HG03442 (cell line): ENCODE measurements around the gene CLIP4.
"Not testable (repeated sequence)": the region's sequence is repeated elsewhere in the genome, so short reads cannot be mapped to it uniquely, and the experiment has no call there.

Experiments
- ATAC-seq: cut with Tn5 transposase; IDR thresholded peaks from one replicate; pipeline ENCODE4 v1.9.1; 2021; ENCODE audit warnings: mild to moderate bottlenecking, moderate library complexity; ENCODE audit not compliant: unreplicated experiment

Gene CLIP4

DNA sequence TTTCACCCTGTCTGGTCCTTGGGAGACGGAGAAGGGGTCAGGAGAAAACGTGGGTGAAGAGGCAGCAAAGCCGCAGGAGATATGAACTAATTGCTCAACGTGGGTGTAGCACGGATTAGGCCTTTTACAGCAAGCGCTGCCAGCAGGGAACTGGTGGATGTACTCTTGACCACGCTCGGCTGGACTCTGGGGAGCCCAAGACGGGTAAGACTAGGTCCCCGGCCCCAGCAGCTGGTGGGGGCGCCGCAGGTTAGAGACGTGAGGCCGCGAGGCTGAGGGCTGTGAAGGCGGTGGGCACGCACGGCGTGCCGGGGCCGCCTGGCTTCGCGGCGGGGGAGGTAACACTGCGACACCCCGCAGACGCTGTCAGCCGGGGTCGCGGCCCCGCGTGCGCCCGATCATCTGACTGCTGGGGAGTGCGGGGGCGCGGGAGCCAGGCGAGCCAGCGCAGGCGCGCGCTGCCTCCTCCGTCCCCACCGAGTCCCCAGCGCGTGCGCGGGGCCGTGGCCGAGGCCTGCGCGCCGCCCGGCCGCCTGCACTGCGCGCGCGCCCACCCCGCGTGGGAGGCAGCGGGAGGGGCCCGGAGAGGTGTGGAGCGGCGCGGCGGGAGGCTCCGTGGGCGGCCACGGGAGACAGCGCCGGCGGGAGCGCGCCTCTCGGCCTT is at the start of gene CLIP4:
CLIP4 (plus strand) TSS at position 470 of the 664 bp plus-strand sequence. CDS start 5,974 bp downstream, outside the sequence.
- ATAC-seq, result peak; percentile 48

DNA sequence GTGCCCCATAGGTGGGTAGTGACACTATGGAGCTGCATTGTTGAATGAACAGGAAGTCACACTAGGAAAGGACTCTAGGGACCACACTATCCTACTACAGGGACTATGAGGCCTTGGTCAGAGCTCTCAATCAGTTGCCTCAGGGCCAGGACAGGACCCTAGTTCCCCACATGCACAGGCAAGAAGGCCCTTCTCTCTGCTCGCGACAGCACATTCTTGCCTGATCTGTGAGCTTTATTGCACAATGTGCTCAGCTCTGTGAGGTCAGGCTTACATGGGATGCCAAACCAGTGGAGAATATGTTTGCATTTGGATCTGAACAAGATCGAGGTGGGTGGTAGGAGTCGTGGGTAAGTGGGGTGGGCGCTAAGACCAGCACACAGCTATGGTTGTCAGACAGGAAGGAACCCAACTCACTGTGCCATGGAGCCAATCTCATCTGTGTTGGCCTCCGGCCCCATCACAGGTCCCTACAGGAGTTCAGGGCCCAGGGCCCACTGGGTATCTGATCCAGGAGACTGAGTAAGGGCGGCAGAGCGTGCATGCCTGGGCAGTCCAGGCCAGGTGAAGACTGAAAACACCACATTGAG is 48.8 kb upstream of the CLIP4 start:
- no peak for ATAC-seq

- ATAC-seq, result no peak
These were observed 48.1 kb upstream of the CLIP4 start for GRCh38 chr2:29066997-29067605.

- no peak for ATAC-seq
These were observed 46.7 kb upstream of the CLIP4 start for GRCh38 chr2:29068513-29068912.

GRCh38 chr2:29070526-29070925 is 44.7 kb upstream of the CLIP4 start:
- no peak for ATAC-seq

- no peak for ATAC-seq
These were observed 43.9 kb upstream of the CLIP4 start for GRCh38 chr2:29071032-29071975.

- no peak for ATAC-seq
These were observed 43.0 kb upstream of the CLIP4 start for GRCh38 chr2:29072251-29072650.

GRCh38 chr2:29072971-29073725 is 42.1 kb upstream of the CLIP4 start:
- no peak for ATAC-seq

- no peak for ATAC-seq
These were observed 41.3 kb upstream of the CLIP4 start for GRCh38 chr2:29073933-29074332.

DNA sequence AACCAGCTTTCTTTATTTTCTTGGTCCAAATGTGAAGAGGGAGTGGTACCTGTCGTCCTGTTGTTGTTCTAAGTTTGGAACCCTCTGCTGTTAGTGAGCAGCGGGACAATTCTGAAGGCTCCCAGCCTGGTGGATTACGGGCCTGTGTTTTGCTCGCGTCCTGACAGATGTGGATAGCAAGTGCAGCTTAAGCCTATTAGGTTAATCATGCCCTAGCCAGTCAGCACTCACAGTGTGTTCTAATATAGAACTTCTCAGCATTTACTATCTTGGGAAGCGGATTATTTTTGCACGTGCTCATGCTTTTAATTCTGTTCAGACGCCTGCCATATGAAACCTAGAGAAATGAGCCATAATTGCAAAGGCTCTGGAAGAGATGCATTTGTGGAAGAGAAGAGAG is 40.8 kb upstream of the CLIP4 start, which contains the start of gene PCARE:
PCARE (minus strand) TSS at position 113 of the 400 bp plus-strand sequence. CDS start 262 bp downstream, outside the sequence.
- ATAC-seq, result no peak

- ATAC-seq, result no peak
These were observed 39.1 kb upstream of the CLIP4 start for GRCh38 chr2:29075894-29076705.

DNA sequence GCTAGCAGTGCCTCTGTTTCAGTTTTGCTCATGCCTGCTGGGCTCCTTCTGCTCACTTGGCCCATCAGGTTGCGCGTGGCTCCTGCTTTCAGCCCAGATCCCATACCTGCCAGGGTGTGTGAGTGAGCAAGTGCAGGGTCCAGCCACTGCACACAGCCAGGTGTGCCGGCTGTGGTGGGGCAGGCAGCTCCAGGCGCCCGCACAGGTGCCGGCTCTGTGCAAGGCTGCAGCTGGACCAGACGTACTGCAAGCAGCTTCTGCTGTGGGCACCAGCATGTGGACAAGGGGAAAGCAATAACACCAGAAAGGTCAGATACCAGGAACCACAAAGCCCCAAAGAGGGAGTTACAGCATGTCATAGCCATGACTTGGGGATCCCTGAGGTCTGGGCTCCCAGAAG is 35.3 kb upstream of the CLIP4 start:
- no peak for ATAC-seq

GRCh38 chr2:29080886-29081743 is 34.1 kb upstream of the CLIP4 start:
- no peak for ATAC-seq

GRCh38 chr2:29082804-29083495 is 32.3 kb upstream of the CLIP4 start:
- no peak for ATAC-seq

GRCh38 chr2:29084554-29084953 is 30.7 kb upstream of the CLIP4 start:
- no peak for ATAC-seq

GRCh38 chr2:29090311-29090710 is 24.9 kb upstream of the CLIP4 start:
- not testable (repeated sequence) for ATAC-seq

DNA sequence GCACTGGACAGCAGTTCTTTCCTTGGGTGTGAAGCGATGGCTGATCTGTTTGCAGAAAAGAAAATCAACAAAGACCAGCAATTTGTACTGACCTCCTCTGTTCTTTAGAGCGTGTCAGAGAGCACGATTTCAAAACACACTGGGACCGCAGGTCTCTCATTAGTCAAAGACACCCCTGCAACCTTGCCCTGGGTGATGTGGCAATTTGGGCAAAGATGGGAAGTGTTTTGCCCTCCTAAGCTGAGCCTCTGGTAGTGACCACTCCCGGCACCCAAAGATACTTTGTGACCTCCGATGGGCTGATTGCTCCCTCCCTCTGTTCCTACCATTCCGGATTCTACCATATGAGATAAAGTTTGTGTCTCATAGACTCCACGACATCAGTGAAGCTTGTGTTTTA is 18.2 kb upstream of the CLIP4 start:
- ATAC-seq, result no peak

- ATAC-seq, result no peak
These were observed 17.6 kb upstream of the CLIP4 start for GRCh38 chr2:29097569-29097968.
